Gastroesophageal sphincter (tissue), 4 donors: ENCODE measurements around the gene CTNNA2. TPM values are rescaled to one million over a fixed set of nuclear protein-coding genes. Genes with fewer than 3 reads are reported as not detected.

Experiments used
- ATAC-seq: fragments of 150-250 bp; one replicate; pipeline ENCODE4 v1.9.1; 2016; ENCODE audit warnings: mild to moderate bottlenecking, moderate library complexity
- H3K27ac ChIP-seq, 4 donors: fragments of 200-600 bp; sonication (generic) in 3 of 4; 1 replicate in 3 of 4; 2 replicates in 1 of 4; pipeline ENCODE4 v1.5.1; 2016 to 2019
- H3K27me3 ChIP-seq: fragments of 200-600 bp; sonication (generic); one replicate; pipeline ENCODE4 v1.5.1; 2019
- H3K36me3 ChIP-seq, 2 donors: fragments of 200-600 bp; sonication (generic); one replicate each; pipeline ENCODE4 v1.5.1; 2019; ENCODE audit warnings: control low read depth in 1 of 2
- H3K4me1 ChIP-seq, 3 donors: fragments of 200-600 bp; sonication (generic); 1 replicate in 2 of 3; 2 replicates in 1 of 3; pipeline ENCODE4 v1.5.1; 2016 to 2019; ENCODE audit warnings: control low read depth in 2 of 3
- H3K4me3 ChIP-seq, 2 donors: fragments of 200-600 bp; sonication (generic); one replicate each; pipeline ENCODE4 v1.5.1; 2019; ENCODE audit warnings: mild to moderate bottlenecking in 1 of 2, moderate library complexity in 1 of 2
- H3K9me3 ChIP-seq, 3 donors: fragments of 200-600 bp; sonication (generic); one replicate each; pipeline ENCODE4 v1.5.1; 2017 to 2019; ENCODE audit warnings: control low read depth in 2 of 3
- EP300 ChIP-seq: sonication (generic); formaldehyde crosslinking; IDR thresholded peaks from one replicate; pipeline ENCODE4 v1.6.1; 2017; ENCODE audit warnings: antibody characterized with exemption, mild to moderate bottlenecking
- POLR2A ChIP-seq, 2 donors: fragments of 450-650 bp; IDR thresholded peaks; one replicate each; pipeline ENCODE4 v1.6.1; 2017; ENCODE audit warnings: antibody characterized with exemption in 2 of 2, mild to moderate bottlenecking in 2 of 2, moderate library complexity in 1 of 2
- POLR2AphosphoS5 ChIP-seq: sonication (generic); formaldehyde crosslinking; IDR thresholded peaks from one replicate; pipeline ENCODE4 v1.6.1; 2017; ENCODE audit warnings: antibody characterized with exemption
- WGBS, 2 donors: methylation state at CpG; one replicate each; pipeline ENCODE4 v1.1.5; 2018; ENCODE audit warnings: low coverage in 1 of 2; 5-methylcytosine and 5-hydroxymethylcytosine counted together
- total RNA-seq, 4 donors: library from RNA; depleted of rRNA; stranded (reverse); fragments of >200 nt; gene quantifications; one replicate each; pipeline ENCODE4 v1.1.0, GENCODE V29; 2016
- TF ChIP-seq, protein P1 (sequence below), 4 experiments: fragments of 200-600 bp in 2 of 4; fragments of 450-650 bp in 2 of 4; sonication (generic) in 1 of 4; IDR thresholded peaks; one replicate each; pipeline ENCODE4 v1.5.1; 2017 to 2019; ENCODE audit warnings: antibody characterized with exemption in 4 of 4, mild to moderate bottlenecking in 2 of 4, moderate library complexity in 2 of 4

CTNNA2 gene
- total RNA-seq, 4 donors from 2014 or later, result 0.15 to 4.2 (median 0.68) TPM

DNA sequence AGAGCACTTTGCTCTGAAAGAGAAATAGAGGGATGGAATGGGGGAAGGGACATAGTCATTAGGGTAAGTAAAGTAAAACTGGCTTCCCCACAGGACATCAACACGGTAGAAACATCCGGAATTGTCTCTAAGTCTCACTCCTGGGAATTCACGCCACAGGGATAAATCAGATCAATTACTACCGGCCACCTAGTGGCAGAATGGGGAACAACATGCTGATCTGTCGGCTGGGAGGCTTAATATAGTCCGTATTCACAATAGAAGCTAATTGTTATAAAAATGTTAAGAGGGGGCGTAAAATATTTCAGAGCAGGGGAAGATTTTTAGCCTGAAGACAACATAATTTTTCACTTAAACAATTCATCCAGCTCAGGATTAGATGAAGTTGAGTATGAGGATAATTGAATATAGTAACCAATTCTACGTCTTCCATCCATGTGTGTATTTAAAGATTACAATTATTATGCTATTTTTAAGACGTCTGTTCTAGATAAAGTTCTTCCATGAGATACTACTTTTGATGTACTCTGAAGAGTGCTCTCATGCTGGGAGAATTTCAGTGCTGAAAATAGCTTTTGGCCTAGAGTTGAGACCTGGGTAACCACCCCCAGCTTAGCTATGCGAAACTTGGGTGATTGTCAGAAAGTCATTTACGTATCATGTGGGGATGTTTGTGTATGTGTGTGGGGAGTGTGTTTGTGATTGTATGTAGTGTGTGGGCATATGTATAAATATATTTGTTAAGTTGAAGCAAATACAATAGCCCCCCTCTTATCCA lies 726.0 kb downstream of the CTNNA2 start:
- WGBS, 2 donors, result 50 to 62% methylated on average over 10 to 11 of the region's 11 CpGs

DNA sequence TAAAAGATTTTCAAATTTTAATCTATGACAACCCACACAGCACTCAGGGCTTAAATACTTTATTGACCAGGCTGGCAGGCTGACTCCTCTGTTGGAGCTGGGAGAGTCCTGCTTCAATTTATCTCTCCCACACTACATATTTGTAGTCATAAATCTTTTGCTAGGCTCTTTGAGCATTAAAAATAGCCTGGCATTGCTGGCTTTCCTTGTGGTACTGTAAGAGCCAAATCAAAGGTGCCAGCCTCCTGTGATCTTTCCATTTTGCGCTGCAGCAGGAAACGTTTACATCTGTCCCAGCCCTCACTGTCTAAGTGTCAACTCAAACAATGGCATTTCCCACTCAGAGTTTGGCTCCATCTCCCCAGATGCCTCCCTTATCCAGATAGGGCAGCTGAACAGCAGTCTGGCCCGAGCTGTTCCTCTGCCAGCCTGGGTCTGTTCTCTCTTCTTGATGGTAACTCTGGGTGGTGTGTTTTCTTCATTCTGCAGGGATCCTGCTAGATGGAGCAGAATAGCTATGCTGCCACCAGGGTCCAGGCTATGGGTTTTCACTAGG lies 729.6 kb downstream of the CTNNA2 start:
- no peak for ATAC-seq
- Histone ChIP-seq H3K4me1 (peaks cover 0 to 9% (median 0%) of the 10 kb centered on the region in 3 donors), H3K36me3 (no peaks in the 10 kb centered on the region), H3K9me3 (no peaks in the 10 kb centered on the region), H3K27me3 (no peaks in the 10 kb centered on the region), H3K27ac (no peak overlapping the region), H3K4me3 (no peak overlapping the region)
- 21 to 25% methylated on average over 2 to 3 of the region's 3 CpGs for WGBS, 2 donors
- TF ChIP-seq, protein P1, sequence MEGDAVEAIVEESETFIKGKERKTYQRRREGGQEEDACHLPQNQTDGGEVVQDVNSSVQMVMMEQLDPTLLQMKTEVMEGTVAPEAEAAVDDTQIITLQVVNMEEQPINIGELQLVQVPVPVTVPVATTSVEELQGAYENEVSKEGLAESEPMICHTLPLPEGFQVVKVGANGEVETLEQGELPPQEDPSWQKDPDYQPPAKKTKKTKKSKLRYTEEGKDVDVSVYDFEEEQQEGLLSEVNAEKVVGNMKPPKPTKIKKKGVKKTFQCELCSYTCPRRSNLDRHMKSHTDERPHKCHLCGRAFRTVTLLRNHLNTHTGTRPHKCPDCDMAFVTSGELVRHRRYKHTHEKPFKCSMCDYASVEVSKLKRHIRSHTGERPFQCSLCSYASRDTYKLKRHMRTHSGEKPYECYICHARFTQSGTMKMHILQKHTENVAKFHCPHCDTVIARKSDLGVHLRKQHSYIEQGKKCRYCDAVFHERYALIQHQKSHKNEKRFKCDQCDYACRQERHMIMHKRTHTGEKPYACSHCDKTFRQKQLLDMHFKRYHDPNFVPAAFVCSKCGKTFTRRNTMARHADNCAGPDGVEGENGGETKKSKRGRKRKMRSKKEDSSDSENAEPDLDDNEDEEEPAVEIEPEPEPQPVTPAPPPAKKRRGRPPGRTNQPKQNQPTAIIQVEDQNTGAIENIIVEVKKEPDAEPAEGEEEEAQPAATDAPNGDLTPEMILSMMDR (IDR thresholded peaks at IDR 0.05), result no peak
- no peak for TF ChIP-seq EP300
- TF ChIP-seq POLR2AphosphoS5, result no peak
- no peak for TF ChIP-seq POLR2A (IDR thresholded peaks at IDR 0.05)

More for the DNA sequence above, 726.0 kb downstream of the CTNNA2 start:
- ATAC-seq, result no peak
- no peaks in the 10 kb centered on the region for H3K36me3 ChIP-seq
- H3K4me3 ChIP-seq, result no peak overlapping the region
- no peak overlapping the region for H3K27ac ChIP-seq
- H3K4me1 ChIP-seq, result peaks cover 0 to 9% (median 0%) of the 10 kb centered on the region in 3 donors
- H3K9me3 ChIP-seq, result no peaks in the 10 kb centered on the region
- no peaks in the 10 kb centered on the region for H3K27me3 ChIP-seq
- TF ChIP-seq POLR2AphosphoS5, result no peak
- TF ChIP-seq, protein P1 (IDR thresholded peaks at IDR 0.05), result peak in 2 of 4 experiments; percentile 24 to 44

DNA sequence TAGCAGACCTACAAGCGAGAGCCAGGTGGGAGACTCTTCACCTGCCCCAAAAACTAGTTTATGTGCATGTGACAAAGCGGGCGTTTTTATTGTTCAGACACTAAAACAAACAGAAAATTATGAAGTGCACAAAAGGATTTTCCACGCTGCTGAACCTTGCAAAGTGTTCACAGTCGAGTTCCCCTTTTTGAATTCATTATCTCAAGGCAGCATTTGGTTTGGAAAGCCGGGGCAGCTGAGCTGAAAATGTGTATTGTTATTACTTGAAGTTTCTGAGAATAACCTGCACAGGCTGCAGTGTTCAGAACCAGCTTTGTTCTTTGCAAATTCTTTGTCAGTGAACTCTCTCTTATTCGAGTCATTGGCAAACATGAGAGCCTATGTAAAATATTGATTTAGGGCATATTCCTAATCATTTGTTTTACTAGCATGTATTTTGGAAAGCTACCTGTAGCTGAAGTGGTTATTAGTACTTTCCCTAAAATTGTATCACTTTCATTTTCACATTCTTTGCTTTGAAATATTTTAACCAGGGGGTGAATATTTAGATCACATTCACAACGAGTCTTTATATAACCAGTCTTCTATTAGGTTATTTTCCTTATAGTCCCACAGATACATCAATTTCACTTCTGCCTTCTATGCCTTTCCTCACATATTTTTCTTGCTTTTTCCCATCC lies 732.2 kb downstream of the CTNNA2 start:
- Histone ChIP-seq H3K4me3 (no peak overlapping the region), H3K27me3 (no peaks in the 10 kb centered on the region), H3K9me3 (no peaks in the 10 kb centered on the region), H3K4me1 (peaks cover 0 to 9% (median 0%) of the 10 kb centered on the region in 3 donors), H3K27ac (no peak overlapping the region), H3K36me3 (no peaks in the 10 kb centered on the region)
- WGBS, 2 donors, result 85 to 89% methylated on average over 8 of the region's 8 CpGs
- ATAC-seq, result no peak
- no peak for TF ChIP-seq POLR2A (IDR thresholded peaks at IDR 0.05)

DNA sequence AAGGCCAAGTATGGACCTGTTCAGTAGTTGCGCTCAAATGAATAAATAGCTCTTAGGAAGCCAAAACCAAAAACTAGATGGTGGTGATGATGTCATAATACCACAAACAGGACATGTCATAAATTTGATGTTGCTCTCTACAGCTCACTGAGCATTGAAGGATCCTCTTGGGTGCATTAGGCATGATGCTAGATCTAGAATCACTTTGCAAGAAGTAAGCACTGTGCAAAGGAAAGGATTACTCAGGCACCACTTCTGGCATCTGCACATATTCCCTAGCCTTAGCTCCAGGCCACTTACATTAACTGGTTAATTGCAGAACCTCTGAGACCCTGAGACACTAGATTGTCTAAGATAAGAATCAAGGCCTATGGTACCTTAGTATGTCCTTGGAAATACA lies 733.7 kb downstream of the CTNNA2 start:
- H3K9me3 ChIP-seq, result no peaks in the 10 kb centered on the region
- TF ChIP-seq EP300 (no peak), POLR2AphosphoS5 (no peak), POLR2A (IDR thresholded peaks at IDR 0.05) (no peak)
- TF ChIP-seq, protein P1 (IDR thresholded peaks at IDR 0.05), result no peak
- H3K4me1 ChIP-seq, result peaks cover 0 to 9% (median 0%) of the 10 kb centered on the region in 3 donors
- ATAC-seq, result no peak
- H3K27ac ChIP-seq, result no peak overlapping the region
- H3K36me3 ChIP-seq, result no peaks in the 10 kb centered on the region
- H3K4me3 ChIP-seq, result no peak overlapping the region
- WGBS, 2 donors, result 89% methylated on average over 1 of the region's 1 CpG; no CpG with 5 or more reads in 1 of the 2 donors
- no peaks in the 10 kb centered on the region for H3K27me3 ChIP-seq

DNA sequence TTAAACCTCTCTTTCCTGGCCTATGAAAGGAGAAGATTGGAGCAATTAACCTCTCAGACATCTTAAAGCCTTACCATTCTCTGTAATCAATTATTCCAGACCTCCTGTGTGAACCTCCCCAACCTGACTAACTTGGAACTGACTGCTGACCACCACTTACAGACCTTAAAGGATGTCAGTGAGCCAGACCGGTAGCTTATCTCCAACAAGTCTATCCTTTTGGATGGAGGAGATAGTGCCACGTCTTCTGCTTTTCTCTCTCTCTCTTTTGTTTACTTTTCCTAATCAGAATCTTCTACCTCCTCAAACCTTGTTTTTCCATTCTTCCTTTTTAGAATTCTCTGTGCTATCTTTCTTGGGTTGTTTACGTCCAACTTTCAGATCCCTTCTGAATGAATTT lies 734.5 kb downstream of the CTNNA2 start:
- TF ChIP-seq POLR2AphosphoS5 (no peak), POLR2A (IDR thresholded peaks at IDR 0.05) (no peak)
- Histone ChIP-seq H3K4me3 (no peak overlapping the region), H3K27ac (no peak overlapping the region), H3K36me3 (no peaks in the 10 kb centered on the region), H3K27me3 (no peaks in the 10 kb centered on the region), H3K9me3 (no peaks in the 10 kb centered on the region), H3K4me1 (peaks cover 0 to 6% (median 0%) of the 10 kb centered on the region in 3 donors)
- no peak for ATAC-seq
- 43 to 79% methylated on average over 3 of the region's 3 CpGs for WGBS, 2 donors
